OCI-LY7 (cell line): ENCODE results near the gene HMMR. TPM values are rescaled to one million over a fixed set of nuclear protein-coding genes. Genes with fewer than 3 reads are reported as not detected.

ENCODE experiments used
- BruUV-seq: library from RNA; stranded (reverse); fragments of 400-500 nt; replicated peaks from 2 replicates; lab custom pipeline; 2021; lab: Mats Ljungman, UMichigan
- CTCF ChIA-PET: fragments of 300-600 bp; sonication (Branson Sonifier 250); formaldehyde crosslinking; loops from one replicate; lab custom pipeline; 2022; ENCODE audit warnings: antibody characterized with exemption; ENCODE audit not compliant: unreplicated experiment; lab: Charles Lee
- POLR2A ChIA-PET: fragments of 300-600 bp; sonication (Branson Sonifier 250); formaldehyde crosslinking; loops from one replicate; lab custom pipeline; 2022; ENCODE audit warnings: antibody characterized with exemption; lab: Charles Lee
- DNase-seq: peaks from one replicate; pipeline ENCODE4 v3.0.0-alpha.2; 2015; ENCODE audit warnings: low spot score
- H2AFZ ChIP-seq: fragments of 200-600 bp; sonication (generic), shearing (Covaris generic); 2 replicates; pipeline ENCODE4 v1.6.1; 2014; ENCODE audit warnings: mild to moderate bottlenecking, antibody characterized with exemption, low read length, moderate library complexity
- H3K27ac ChIP-seq: fragments of 200-600 bp; sonication (generic); 2 replicates; pipeline ENCODE4 v1.5.1; 2014; ENCODE audit warnings: mixed run types, low read depth, mild to moderate bottlenecking, moderate library complexity, low read length, inconsistent platforms; ENCODE audit not compliant: poor library complexity, severe bottlenecking
- H3K36me3 ChIP-seq: fragments of 200-600 bp; sonication (generic); 2 replicates; pipeline ENCODE4 v1.6.1; 2014; ENCODE audit warnings: mild to moderate bottlenecking, antibody characterized with exemption, low read length, moderate library complexity, mixed read lengths; ENCODE audit not compliant: insufficient read depth
- H3K4me1 ChIP-seq: fragments of 200-600 bp; sonication (generic); 2 replicates; pipeline ENCODE4 v1.5.1; 2014; ENCODE audit warnings: mild to moderate bottlenecking, low read length; ENCODE audit not compliant: insufficient read depth, poor library complexity, severe bottlenecking
- H3K4me2 ChIP-seq: fragments of 200-600 bp; sonication (generic); 2 replicates; pipeline ENCODE4 v1.6.1; 2014; ENCODE audit warnings: mild to moderate bottlenecking, low read length
- H3K4me3 ChIP-seq: fragments of 200-600 bp; sonication (generic); 2 replicates; pipeline ENCODE4 v1.5.1; 2014; ENCODE audit warnings: mild to moderate bottlenecking, low read depth, low read length; ENCODE audit not compliant: poor library complexity, severe bottlenecking
- H3K79me2 ChIP-seq: fragments of 200-600 bp; sonication (generic); 2 replicates; pipeline ENCODE4 v1.6.1; 2016; ENCODE audit warnings: low read depth, mild to moderate bottlenecking, low read length, moderate library complexity, mixed read lengths; ENCODE audit not compliant: insufficient read depth
- H3K9me2 ChIP-seq: fragments of 200-600 bp; sonication (generic); 2 replicates; pipeline ENCODE4 v1.6.1; 2016; ENCODE audit warnings: mild to moderate bottlenecking, low read length, mixed read lengths; ENCODE audit not compliant: insufficient read depth
- H3K9me3 ChIP-seq: fragments of 200-600 bp; sonication (generic); 2 replicates; pipeline ENCODE4 v1.6.1; 2014; ENCODE audit warnings: mild to moderate bottlenecking, mixed run types, low read length, mixed read lengths
- H4K20me1 ChIP-seq: fragments of 200-600 bp; sonication (generic); 2 replicates; pipeline ENCODE4 v1.6.1; 2014; ENCODE audit warnings: mild to moderate bottlenecking, antibody characterized with exemption, low read length, moderate library complexity, mixed read lengths; ENCODE audit not compliant: insufficient read depth
- EZH2phosphoT487 ChIP-seq: fragments of 200-600 bp; sonication (generic); IDR thresholded peaks from 2 replicates; pipeline ENCODE4 v1.6.1; 2018; ENCODE audit warnings: low read depth, borderline replicate concordance, mild to moderate bottlenecking, mixed run types, antibody characterized with exemption, low read length, moderate library complexity, mixed read lengths
- intact Hi-C: fragments of 100-400 bp; cut with micrococcal nuclease; formaldehyde crosslinking; loops from one replicate; pipeline ENCODE4 v1.10.0; 2022; ENCODE audit not compliant: unreplicated experiment
- total RNA-seq, 2 experiments: library from RNA; depleted of rRNA in 1 of 2; stranded (reverse); fragments of >200 nt in 1 of 2; shearing (Covaris generic) in 1 of 2; gene quantifications; 2 replicates each; pipeline ENCODE4 v1.2.3, GENCODE V29; 2014 to 2022
- TF ChIP-seq, protein P1 (sequence below): fragments of 200-600 bp; sonication (generic); conservative IDR thresholded peaks from 2 replicates; pipeline ENCODE4 v1.5.1; 2014; ENCODE audit warnings: mild to moderate bottlenecking, antibody characterized with exemption, low read length, moderate library complexity, mixed read lengths

The HMMR gene
- total RNA-seq, 2 experiments from 2014 or later: 44.1 to 107 TPM

DNA sequence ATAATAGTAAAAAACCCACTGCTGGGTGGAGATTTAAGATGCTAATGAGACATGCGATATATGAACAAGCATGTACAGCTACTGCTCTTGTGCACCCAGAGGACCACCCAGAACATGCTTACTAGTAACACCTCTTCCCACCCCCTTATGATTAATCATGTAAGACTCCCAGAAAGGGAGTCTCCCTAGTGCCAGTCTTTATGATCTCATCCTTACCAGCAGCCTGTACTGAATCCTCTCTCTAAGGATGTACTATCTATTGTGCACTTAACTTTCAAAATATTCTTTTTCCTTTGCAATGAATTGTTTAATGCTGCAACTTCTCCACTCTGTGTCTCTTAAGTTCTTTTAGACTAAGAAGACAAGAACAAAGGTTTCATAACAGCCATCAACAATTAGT, 35.9 kb downstream of the HMMR start:
- peaks cover 7% of the 10 kb centered on the region for H3K4me1 ChIP-seq
- H3K36me3 ChIP-seq: peaks cover 31% of the 10 kb centered on the region
- ChIA-PET CTCF (no interaction called here), POLR2A (interaction anchor here (0.7 to 1.3 kb wide), 3 partner anchors 11 to 29 kb away, joined by 3 to 4 read pairs (median 4); no protein-coding TSS in a partner anchor)
- H3K9me2 ChIP-seq: no peaks in the 10 kb centered on the region
- H3K27ac ChIP-seq: no peak overlapping the region
- H3K4me3 ChIP-seq: no peak overlapping the region
- H2AFZ ChIP-seq: no peak overlapping the region
- intact Hi-C loops: no loop called here
- TF ChIP-seq, protein P1, sequence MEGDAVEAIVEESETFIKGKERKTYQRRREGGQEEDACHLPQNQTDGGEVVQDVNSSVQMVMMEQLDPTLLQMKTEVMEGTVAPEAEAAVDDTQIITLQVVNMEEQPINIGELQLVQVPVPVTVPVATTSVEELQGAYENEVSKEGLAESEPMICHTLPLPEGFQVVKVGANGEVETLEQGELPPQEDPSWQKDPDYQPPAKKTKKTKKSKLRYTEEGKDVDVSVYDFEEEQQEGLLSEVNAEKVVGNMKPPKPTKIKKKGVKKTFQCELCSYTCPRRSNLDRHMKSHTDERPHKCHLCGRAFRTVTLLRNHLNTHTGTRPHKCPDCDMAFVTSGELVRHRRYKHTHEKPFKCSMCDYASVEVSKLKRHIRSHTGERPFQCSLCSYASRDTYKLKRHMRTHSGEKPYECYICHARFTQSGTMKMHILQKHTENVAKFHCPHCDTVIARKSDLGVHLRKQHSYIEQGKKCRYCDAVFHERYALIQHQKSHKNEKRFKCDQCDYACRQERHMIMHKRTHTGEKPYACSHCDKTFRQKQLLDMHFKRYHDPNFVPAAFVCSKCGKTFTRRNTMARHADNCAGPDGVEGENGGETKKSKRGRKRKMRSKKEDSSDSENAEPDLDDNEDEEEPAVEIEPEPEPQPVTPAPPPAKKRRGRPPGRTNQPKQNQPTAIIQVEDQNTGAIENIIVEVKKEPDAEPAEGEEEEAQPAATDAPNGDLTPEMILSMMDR: no peak
- no peak for TF ChIP-seq EZH2phosphoT487
- DNase-seq: no peak
- BruUV-seq: no TSS peak
- no peaks in the 10 kb centered on the region for H4K20me1 ChIP-seq
- no peaks in the 10 kb centered on the region for H3K9me3 ChIP-seq
- no peak overlapping the region for H3K4me2 ChIP-seq
- no peaks in the 10 kb centered on the region for H3K79me2 ChIP-seq

DNA sequence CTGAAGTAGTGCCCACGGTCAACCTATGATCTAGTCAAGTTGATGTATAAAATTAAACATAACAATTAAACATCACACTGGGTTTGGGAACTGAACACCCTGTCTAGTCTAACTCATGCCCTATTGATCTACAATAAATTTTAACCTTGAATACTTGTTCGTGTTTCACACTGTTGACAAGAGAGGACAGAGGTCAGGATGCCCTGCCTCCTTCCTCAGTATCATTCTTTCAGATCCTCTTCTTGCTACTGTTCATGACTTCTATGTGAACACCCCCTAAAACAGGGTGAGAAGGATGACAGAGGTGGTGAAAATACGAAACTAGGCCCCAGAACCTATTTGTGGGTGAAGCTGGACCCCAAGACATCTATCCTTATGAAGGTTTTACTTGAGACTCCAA, 36.9 kb downstream of the HMMR start:
- no peaks in the 10 kb centered on the region for H4K20me1 ChIP-seq
- H3K4me1 ChIP-seq: peaks cover 7% of the 10 kb centered on the region
- H3K36me3 ChIP-seq: peaks cover 21% of the 10 kb centered on the region
- TF ChIP-seq, protein P1: no peak
- no peak for TF ChIP-seq EZH2phosphoT487
- no peak overlapping the region for H3K4me2 ChIP-seq
- no peaks in the 10 kb centered on the region for H3K9me3 ChIP-seq
- H3K79me2 ChIP-seq: no peaks in the 10 kb centered on the region
- POLR2A ChIA-PET: interaction anchor here (1.0 to 1.1 kb wide), 4 partner anchors 8 to 39 kb away, joined by 3 to 4 read pairs (median 4); no protein-coding TSS in a partner anchor
- no peak overlapping the region for H3K4me3 ChIP-seq
- H3K9me2 ChIP-seq: no peaks in the 10 kb centered on the region
- H2AFZ ChIP-seq: peak overlapping the region; percentile 28; the same call in 1 of the 2 replicates
- BruUV-seq: no TSS peak
- CTCF ChIA-PET: no interaction called here
- no peak for DNase-seq
- intact Hi-C loops: no loop called here
- H3K27ac ChIP-seq: no peak overlapping the region

DNA sequence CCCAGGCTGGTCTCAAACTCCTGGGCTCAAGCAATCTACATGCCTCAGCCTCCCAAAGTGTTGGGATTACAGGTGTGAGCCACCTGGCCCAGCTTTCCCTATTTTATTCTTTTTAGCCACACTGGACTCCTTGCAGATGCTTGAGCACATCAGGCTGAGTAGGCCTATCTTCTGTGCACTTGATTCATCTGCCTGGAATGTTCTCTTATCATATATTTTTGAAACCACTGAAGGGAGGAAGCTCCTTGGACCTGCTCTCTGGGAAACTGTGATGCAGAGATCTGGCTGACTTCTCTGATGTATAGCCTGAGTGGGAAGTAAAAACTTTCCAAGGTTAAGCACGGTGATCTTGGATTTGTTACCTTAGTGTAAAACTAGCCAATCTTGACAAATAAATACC, 38.5 kb downstream of the HMMR start:
- ChIA-PET POLR2A (interaction anchor here (0.7 to 2.0 kb wide), 7 partner anchors 9 to 1354 kb away, joined by 3 to 6 read pairs (median 4); no protein-coding TSS in a partner anchor), CTCF (no interaction called here)
- intact Hi-C loops: no loop called here
- Histone ChIP-seq H4K20me1 (no peaks in the 10 kb centered on the region), H3K4me3 (no peak overlapping the region), H3K4me1 (peaks cover 16% of the 10 kb centered on the region), H3K36me3 (peaks cover 5% of the 10 kb centered on the region; the same call in 1 of the 2 replicates), H2AFZ (no peak overlapping the region), H3K4me2 (no peak overlapping the region), H3K9me3 (no peaks in the 10 kb centered on the region), H3K9me2 (no peaks in the 10 kb centered on the region), H3K79me2 (peaks cover 8% of the 10 kb centered on the region; the same call in 1 of the 2 replicates), H3K27ac (no peak overlapping the region)
- BruUV-seq: no TSS peak
- TF ChIP-seq EZH2phosphoT487: no peak
- TF ChIP-seq, protein P1: no peak
- DNase-seq: no peak
